H9 (cell line): ENCODE data around the gene RAB17. TPM values are rescaled to one million over a fixed set of nuclear protein-coding genes. Genes with fewer than 3 reads are reported as not detected.
A peak's percentile ranks its signal among the peaks of the same experiment; 100 is the strongest.

ENCODE experiments used
- DNase-seq: peaks from one replicate; pipeline ENCODE4 v3.0.0-alpha.2; 2017
- H2AFZ ChIP-seq: one replicate; pipeline ENCODE4 v1.6.1; 2013; ENCODE audit warnings: mild to moderate bottlenecking, low read length, control low read depth, moderate library complexity
- H2AK5ac ChIP-seq: 2 replicates; pipeline ENCODE4 v1.6.1; 2013; ENCODE audit warnings: low read length, control low read depth, mixed read lengths; ENCODE audit not compliant: insufficient read length
- H2BK120ac ChIP-seq: one replicate; pipeline ENCODE4 v1.6.1; 2013; ENCODE audit warnings: low read depth, mild to moderate bottlenecking, low read length, control low read depth, inconsistent platforms; ENCODE audit not compliant: poor library complexity, severe bottlenecking
- H2BK12ac ChIP-seq: 2 replicates; pipeline ENCODE4 v1.6.1; 2013; ENCODE audit warnings: low read length, control low read depth, mixed read lengths, low read depth; ENCODE audit not compliant: insufficient read length
- H2BK15ac ChIP-seq: 2 replicates; pipeline ENCODE4 v1.6.1; 2013; ENCODE audit warnings: low read depth, low read length, control low read depth
- H2BK20ac ChIP-seq: one replicate; pipeline ENCODE4 v1.6.1; 2013; ENCODE audit warnings: low read depth, mild to moderate bottlenecking, low read length, control low read depth, inconsistent platforms; ENCODE audit not compliant: poor library complexity, severe bottlenecking
- H2BK5ac ChIP-seq: 2 replicates; pipeline ENCODE4 v1.6.1; 2013; ENCODE audit warnings: low read length, control low read depth, mixed read lengths; ENCODE audit not compliant: insufficient read length
- H3K14ac ChIP-seq: 2 replicates; pipeline ENCODE4 v1.6.1; 2013; ENCODE audit warnings: low read length, control low read depth; ENCODE audit not compliant: insufficient read depth
- H3K18ac ChIP-seq: 2 replicates; pipeline ENCODE4 v1.6.1; 2013; ENCODE audit warnings: low read depth, mild to moderate bottlenecking, mixed read lengths, low read length, control low read depth; ENCODE audit not compliant: insufficient read length
- H3K23ac ChIP-seq: 2 replicates; pipeline ENCODE4 v1.6.1; 2013; ENCODE audit warnings: low read length, control low read depth, mixed read lengths, low read depth; ENCODE audit not compliant: insufficient read length
- H3K23me2 ChIP-seq: 2 replicates; pipeline ENCODE4 v1.6.1; 2013; ENCODE audit warnings: low read depth, mild to moderate bottlenecking, mixed read lengths, low read length, control low read depth; ENCODE audit not compliant: insufficient read length, poor library complexity, severe bottlenecking
- H3K27ac ChIP-seq: 2 replicates; pipeline ENCODE4 v1.5.1; 2013; ENCODE audit warnings: low read length, control low read depth, mixed read lengths, low read depth; ENCODE audit not compliant: insufficient read length
- H3K27me3 ChIP-seq: 2 replicates; pipeline ENCODE4 v1.6.1; 2013; ENCODE audit warnings: low read length, control low read depth, inconsistent platforms; ENCODE audit not compliant: insufficient read depth
- H3K4ac ChIP-seq: 2 replicates; pipeline ENCODE4 v1.6.1; 2013; ENCODE audit warnings: low read depth, mild to moderate bottlenecking, control low read depth, inconsistent platforms, low read length, moderate library complexity
- H3K4me1 ChIP-seq: 2 replicates; pipeline ENCODE4 v1.6.1; 2013; ENCODE audit warnings: low read length, control low read depth, inconsistent platforms; ENCODE audit not compliant: insufficient read depth
- H3K4me2 ChIP-seq: 2 replicates; pipeline ENCODE4 v1.6.1; 2013; ENCODE audit warnings: low read length, control low read depth, mixed read lengths; ENCODE audit not compliant: insufficient read length, insufficient read depth
- H3K56ac ChIP-seq: 2 replicates; pipeline ENCODE4 v1.6.1; 2013; ENCODE audit warnings: low read depth, mild to moderate bottlenecking, mixed read lengths, low read length, control low read depth; ENCODE audit not compliant: insufficient read length
- H3K79me1 ChIP-seq: 2 replicates; pipeline ENCODE4 v1.6.1; 2013; ENCODE audit warnings: low read depth, mild to moderate bottlenecking, moderate library complexity, low read length, control low read depth, inconsistent platforms; ENCODE audit not compliant: insufficient read depth, poor library complexity, severe bottlenecking
- H3K79me2 ChIP-seq: 2 replicates; pipeline ENCODE4 v1.6.1; 2013; ENCODE audit warnings: low read length, control low read depth, inconsistent platforms; ENCODE audit not compliant: insufficient read depth
- H3K9ac ChIP-seq: 2 replicates; pipeline ENCODE4 v1.6.1; 2013; ENCODE audit warnings: low read length, control low read depth, mixed read lengths; ENCODE audit not compliant: insufficient read length; ENCODE audit errors: extremely low read depth
- H3K9me3 ChIP-seq: one replicate; pipeline ENCODE4 v1.6.1; 2013; ENCODE audit warnings: low read depth, low read length, inconsistent platforms; ENCODE audit not compliant: control insufficient read depth
- H3T11ph ChIP-seq: one replicate; pipeline ENCODE4 v1.6.1; 2013; ENCODE audit warnings: mild to moderate bottlenecking, low read length, control low read depth, inconsistent platforms
- H4K20me1 ChIP-seq: one replicate; pipeline ENCODE4 v1.6.1; 2013; ENCODE audit not compliant: control insufficient read depth, insufficient read length, insufficient read depth
- H4K5ac ChIP-seq: 2 replicates; pipeline ENCODE4 v1.6.1; 2013; ENCODE audit warnings: low read depth, mild to moderate bottlenecking, mixed read lengths, low read length, control low read depth; ENCODE audit not compliant: insufficient read length
- H4K8ac ChIP-seq: replicated peaks from 2 replicates; pipeline ENCODE4 v1.6.1; 2013; ENCODE audit warnings: low read length, control low read depth, mixed read lengths, low read depth; ENCODE audit not compliant: insufficient read length
- H4K91ac ChIP-seq: 2 replicates; pipeline ENCODE4 v1.6.1; 2013; ENCODE audit warnings: low read depth, mild to moderate bottlenecking, moderate library complexity, mixed read lengths, low read length, control low read depth; ENCODE audit not compliant: insufficient read length
- H3K27ac Mint-ChIP-seq, 3 experiments: 2 replicates in 2 of 3; 3 replicates in 1 of 3; pipeline ENCODE4 v1.8.0; 2020 to 2021; ENCODE audit warnings: mixed read lengths in 3 of 3, mild to moderate bottlenecking in 1 of 3, moderate library complexity in 1 of 3
- H3K27me3 Mint-ChIP-seq: 2 replicates; pipeline ENCODE4 v1.8.0; 2021; ENCODE audit warnings: low read depth, mild to moderate bottlenecking, moderate library complexity, mixed read lengths
- H3K36me3 Mint-ChIP-seq, 3 experiments: 2 replicates in 2 of 3; 3 replicates in 1 of 3; pipeline ENCODE4 v1.8.0; 2020 to 2021; ENCODE audit warnings: low read depth in 3 of 3, mixed read lengths in 3 of 3; ENCODE audit not compliant: insufficient read depth in 1 of 3
- H3K4me1 Mint-ChIP-seq, 2 experiments: 2 replicates each; pipeline ENCODE4 v1.8.0; 2020; ENCODE audit warnings: mixed read lengths in 2 of 2
- H3K4me3 Mint-ChIP-seq, 2 experiments: 2 replicates in 1 of 2; 3 replicates in 1 of 2; pipeline ENCODE4 v1.8.0; 2020 to 2021; ENCODE audit warnings: mild to moderate bottlenecking in 2 of 2, mixed read lengths in 2 of 2, moderate library complexity in 1 of 2
- H3K9me3 Mint-ChIP-seq, 2 experiments: 2 replicates in 1 of 2; 3 replicates in 1 of 2; pipeline ENCODE4 v1.8.0; 2020; ENCODE audit warnings: mild to moderate bottlenecking in 2 of 2, mixed read lengths in 2 of 2, moderate library complexity in 1 of 2
- WGBS: extraction: QIAGEN DNeasy Blood & Tissue Kit; methylation state at CpG from one replicate; pipeline ENCODE4 v1.1.7; 2013; ENCODE audit warnings: missing lambda C conversion rate, low lambda C conversion rate, mixed read lengths; ENCODE audit not compliant: insufficient read length; ENCODE audit errors: extremely low coverage; 5-methylcytosine and 5-hydroxymethylcytosine counted together
- long read RNA-seq: library from polyadenylated mRNA; unstranded; transcript quantifications from one replicate; pipeline ENCODE4 v2.0.0, GENCODE V29; 2020
- total RNA-seq: library from RNA; stranded (reverse); gene quantifications from 2 replicates; pipeline ENCODE4 v1.2.1, GENCODE V29; 2021
- TF ChIP-seq, protein P1 (sequence below): fragments of 200-600 bp; sonication (generic); conservative IDR thresholded peaks from 3 replicates; pipeline ENCODE4 v1.8.0; 2021; ENCODE audit warnings: antibody characterized with exemption, mild to moderate bottlenecking

Gene RAB17, protein sequence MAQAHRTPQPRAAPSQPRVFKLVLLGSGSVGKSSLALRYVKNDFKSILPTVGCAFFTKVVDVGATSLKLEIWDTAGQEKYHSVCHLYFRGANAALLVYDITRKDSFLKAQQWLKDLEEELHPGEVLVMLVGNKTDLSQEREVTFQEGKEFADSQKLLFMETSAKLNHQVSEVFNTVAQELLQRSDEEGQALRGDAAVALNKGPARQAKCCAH
- 25.9 and 31.9 TPM in 2 replicates for total RNA-seq
- long read RNA-seq, transcript RAB17-206 (6 exons, 1,511 nt), result minor isoform, 9 of 275 reads
- long read RNA-seq, transcript RAB17-201 (6 exons, 1,966 nt), result major isoform, 150 of 275 reads
- long read RNA-seq, transcript RAB17-202 (5 exons, 1,792 nt), result minor isoform, 10 of 275 reads
- long read RNA-seq, partial matches to known transcripts, result 1 of 275 reads
- long read RNA-seq, other reads (novel, unspliced or antisense), result 103 of 275 reads

DNA sequence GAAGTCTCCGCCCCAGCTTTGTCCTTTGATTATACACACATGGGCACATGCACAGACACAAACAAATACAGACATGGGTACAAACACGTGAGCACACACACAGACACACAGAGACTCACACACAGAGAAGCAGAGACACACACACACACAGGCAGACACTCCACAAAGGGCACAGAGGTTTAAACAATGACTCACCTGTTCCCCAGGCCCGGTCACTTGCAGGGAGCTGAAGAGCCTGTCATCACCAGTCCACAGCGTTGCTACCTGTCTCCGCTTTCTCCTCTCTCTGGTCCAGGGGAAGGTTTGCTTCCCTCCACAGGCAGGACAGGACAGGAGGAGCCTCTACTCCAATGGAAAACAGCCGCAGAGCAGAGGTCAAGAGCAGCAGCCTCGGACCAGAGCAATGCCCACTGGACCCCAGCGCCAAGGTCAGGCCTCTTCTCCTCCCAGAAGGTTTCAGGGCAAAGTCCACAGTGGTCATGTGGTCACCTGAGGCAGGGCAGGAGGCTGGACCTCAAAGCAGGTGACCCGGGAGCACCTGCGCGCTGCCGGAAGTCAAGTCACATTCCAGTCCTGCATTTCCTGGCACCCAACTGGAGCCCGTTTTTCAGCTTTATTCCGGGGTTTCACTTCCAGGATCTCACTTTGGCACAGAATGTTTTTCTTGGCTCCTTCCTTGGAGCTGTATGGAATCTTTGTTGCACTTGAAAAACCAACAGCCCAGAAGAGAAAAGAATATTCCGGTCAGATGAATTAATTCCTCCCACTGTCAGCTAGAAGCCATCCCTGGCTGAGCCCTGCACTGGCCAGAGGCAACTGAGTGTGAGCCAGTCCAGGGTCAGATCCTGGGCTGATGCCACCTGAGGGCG lies at the start of gene RAB17:
RAB17 (minus strand) TSS at position 463 of the 869 bp plus-strand sequence. CDS start 4,580 bp downstream, outside the sequence.
- Mint-ChIP-seq H3K27ac (peak within 1 kb of the TSS; percentile 62 to 95 (median 86)), H3K4me3 (peak within 1 kb of the TSS; percentile 70), H3K4me1 (peaks cover 80 to 89% of the 10 kb centered on the region in 2 experiments), H3K36me3 (peaks cover 4 to 11% (median 7%) of the 10 kb centered on the region in 3 experiments; a peak in 6 of 7 replicates), H3K27me3 (no peaks in the 10 kb centered on the region), H3K9me3 (0 out of 5 replicates have a peak, but pooled peaks cover 0 to 4% of the 10 kb centered on the region in 2 experiments)
- H3K9me3 ChIP-seq, result no peaks in the 10 kb centered on the region
- TF ChIP-seq, protein P1, sequence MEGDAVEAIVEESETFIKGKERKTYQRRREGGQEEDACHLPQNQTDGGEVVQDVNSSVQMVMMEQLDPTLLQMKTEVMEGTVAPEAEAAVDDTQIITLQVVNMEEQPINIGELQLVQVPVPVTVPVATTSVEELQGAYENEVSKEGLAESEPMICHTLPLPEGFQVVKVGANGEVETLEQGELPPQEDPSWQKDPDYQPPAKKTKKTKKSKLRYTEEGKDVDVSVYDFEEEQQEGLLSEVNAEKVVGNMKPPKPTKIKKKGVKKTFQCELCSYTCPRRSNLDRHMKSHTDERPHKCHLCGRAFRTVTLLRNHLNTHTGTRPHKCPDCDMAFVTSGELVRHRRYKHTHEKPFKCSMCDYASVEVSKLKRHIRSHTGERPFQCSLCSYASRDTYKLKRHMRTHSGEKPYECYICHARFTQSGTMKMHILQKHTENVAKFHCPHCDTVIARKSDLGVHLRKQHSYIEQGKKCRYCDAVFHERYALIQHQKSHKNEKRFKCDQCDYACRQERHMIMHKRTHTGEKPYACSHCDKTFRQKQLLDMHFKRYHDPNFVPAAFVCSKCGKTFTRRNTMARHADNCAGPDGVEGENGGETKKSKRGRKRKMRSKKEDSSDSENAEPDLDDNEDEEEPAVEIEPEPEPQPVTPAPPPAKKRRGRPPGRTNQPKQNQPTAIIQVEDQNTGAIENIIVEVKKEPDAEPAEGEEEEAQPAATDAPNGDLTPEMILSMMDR, result no peak
- no CpG with 5 or more reads among the region's 16 CpGs for WGBS
- no peak within 1 kb of the TSS for H2BK20ac ChIP-seq
- no peaks in the 10 kb centered on the region for H3K27me3 ChIP-seq
- H2BK120ac ChIP-seq, result no peak within 1 kb of the TSS
- peak; percentile 87 for DNase-seq
- H4K20me1 ChIP-seq, result no peaks in the 10 kb centered on the region
- H3K14ac ChIP-seq, result peak within 1 kb of the TSS; percentile 49
- no peak within 1 kb of the TSS for H2BK12ac ChIP-seq
- peaks cover 23% of the 10 kb centered on the region; the same call in 1 of the 2 replicates for H3K4me1 ChIP-seq
- peaks cover 4% of the 10 kb centered on the region for H3K23me2 ChIP-seq
- peaks cover 5% of the 10 kb centered on the region for H3K79me1 ChIP-seq
- peaks cover 34% of the 10 kb centered on the region; the same call in 1 of the 2 replicates for H3K79me2 ChIP-seq
- H3T11ph ChIP-seq, result no peak within 1 kb of the TSS
- no peak within 1 kb of the TSS for H2BK15ac ChIP-seq
- peak within 1 kb of the TSS; percentile 29 for H3K56ac ChIP-seq
- H3K9ac ChIP-seq, result peak within 1 kb of the TSS; percentile 71
- H3K4me2 ChIP-seq, result peak within 1 kb of the TSS; percentile 99
- no peak within 1 kb of the TSS for H3K4ac ChIP-seq
- H3K18ac ChIP-seq, result peak within 1 kb of the TSS; percentile 43
- H4K8ac ChIP-seq, result no peak within 1 kb of the TSS
- H2AK5ac ChIP-seq, result no peak within 1 kb of the TSS
- no peak within 1 kb of the TSS for H2AFZ ChIP-seq
- no peak within 1 kb of the TSS for H2BK5ac ChIP-seq
- H3K27ac ChIP-seq, result peak within 1 kb of the TSS; percentile 32
- H4K5ac ChIP-seq, result no peak within 1 kb of the TSS
- no peak within 1 kb of the TSS for H4K91ac ChIP-seq
- H3K23ac ChIP-seq, result no peak within 1 kb of the TSS
